Measurements from ENCODE around the gene IQGAP2.
"Not testable (repeated sequence)": the region's sequence is repeated elsewhere in the genome, so short reads cannot be mapped to it uniquely, and the experiment has no call there.

Gene IQGAP2

DNA sequence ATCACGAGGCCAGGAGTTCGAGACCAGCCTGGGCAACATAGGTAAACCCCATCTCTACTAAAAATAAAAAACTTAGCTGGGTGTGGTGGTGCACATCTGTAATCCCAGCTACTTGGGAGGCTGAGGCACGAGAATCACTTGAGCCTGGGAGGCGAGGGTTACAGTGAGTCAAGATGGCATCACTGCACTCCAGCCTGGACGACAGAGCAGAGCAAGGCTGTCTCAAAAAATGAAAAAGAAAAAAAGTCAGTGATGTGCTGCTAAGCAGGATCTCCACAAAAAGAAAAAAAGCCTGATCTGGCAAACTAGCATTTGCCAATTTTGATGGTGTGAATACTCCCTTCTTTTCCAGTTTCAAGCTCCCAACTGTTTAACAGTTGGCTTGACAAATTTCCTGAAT is 334.8 kb downstream of the IQGAP2 start:
- no peak for DNase-seq (ENCODE audit: low read depth in 1 of 2, low spot score in 1 of 2)

DNA sequence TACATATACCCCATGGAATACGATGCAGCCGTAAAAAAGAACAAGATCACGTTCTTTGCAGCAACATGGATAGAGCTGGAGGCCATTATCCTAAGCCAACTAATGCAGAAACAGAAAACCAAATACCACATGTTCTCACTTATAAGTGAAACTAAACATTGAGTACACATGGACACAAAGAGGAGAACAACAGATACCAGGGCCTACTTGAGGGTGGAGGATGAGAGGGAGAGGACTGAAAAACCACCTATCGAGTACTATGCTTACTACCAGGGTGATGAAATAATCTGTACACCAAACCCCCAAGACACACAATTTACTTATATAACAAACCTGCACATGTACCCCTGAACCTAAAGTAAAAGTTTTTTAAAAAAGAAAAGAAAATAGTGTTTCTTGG is 338.4 kb downstream of the IQGAP2 start:
- DNase-seq (ENCODE audit: low read depth in 1 of 2, low spot score in 1 of 2): not testable (repeated sequence)

DNA sequence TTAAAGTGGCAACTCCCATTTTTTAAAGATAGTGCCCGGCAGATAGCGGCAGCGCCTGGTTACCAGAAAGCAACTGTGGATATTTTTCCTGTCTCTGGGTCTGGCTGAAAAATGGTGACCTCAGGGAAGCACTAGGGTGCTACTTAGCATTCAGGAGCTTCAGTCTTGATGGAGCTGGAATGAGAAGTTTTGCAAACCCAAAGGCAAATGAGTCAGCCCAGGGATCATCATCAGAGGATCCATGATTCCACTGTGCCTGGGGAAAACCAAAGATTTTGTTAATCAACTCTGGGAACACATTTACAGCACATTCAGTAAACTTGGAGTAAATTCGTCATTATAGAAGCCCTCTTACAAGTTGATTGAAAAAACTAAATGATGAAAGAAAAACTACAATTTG is 339.5 kb downstream of the IQGAP2 start:
- DNase-seq (ENCODE audit: low read depth in 1 of 2, low spot score in 1 of 2): no peak

DNA sequence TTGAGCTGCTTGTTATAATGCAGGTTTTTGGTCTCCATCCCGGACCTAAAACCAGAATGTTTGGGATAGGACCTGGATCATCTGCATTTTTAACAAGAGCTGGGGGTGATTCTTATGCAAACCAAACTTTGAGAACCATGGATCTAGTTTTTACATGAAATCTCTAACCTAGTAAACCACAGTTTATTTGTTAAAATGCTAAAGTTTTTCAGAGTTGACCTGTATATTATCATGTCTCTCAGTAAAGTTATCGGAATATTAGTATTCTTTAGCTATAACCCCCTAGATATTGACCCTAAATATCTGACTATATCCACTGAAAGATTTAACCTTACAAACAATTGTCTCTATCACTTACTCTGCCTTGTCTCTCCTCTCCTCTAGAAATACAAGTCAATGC is 341.5 kb downstream of the IQGAP2 start:
- DNase-seq (ENCODE audit: low read depth in 1 of 2, low spot score in 1 of 2): no peak

DNA sequence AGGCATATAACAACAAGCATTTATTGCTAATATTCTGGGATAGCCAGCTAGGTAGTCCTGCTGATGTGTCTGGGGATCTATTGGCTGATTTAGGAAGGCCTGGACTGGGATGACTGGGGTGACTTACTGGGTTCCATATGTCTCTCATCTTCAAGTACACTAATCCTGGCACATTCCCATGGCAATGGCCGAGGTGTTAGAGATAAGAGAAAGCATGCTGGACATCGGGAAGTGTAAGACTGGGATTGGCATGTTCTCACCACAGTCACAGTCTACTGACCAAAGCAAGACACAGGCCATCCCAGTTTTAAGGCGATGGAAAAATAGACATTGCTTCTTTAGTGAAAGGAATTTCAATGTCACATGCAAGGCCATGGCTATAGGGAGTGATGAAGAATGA is 342.6 kb downstream of the IQGAP2 start:
- DNase-seq (ENCODE audit: low read depth in 1 of 2, low spot score in 1 of 2): no peak

DNA sequence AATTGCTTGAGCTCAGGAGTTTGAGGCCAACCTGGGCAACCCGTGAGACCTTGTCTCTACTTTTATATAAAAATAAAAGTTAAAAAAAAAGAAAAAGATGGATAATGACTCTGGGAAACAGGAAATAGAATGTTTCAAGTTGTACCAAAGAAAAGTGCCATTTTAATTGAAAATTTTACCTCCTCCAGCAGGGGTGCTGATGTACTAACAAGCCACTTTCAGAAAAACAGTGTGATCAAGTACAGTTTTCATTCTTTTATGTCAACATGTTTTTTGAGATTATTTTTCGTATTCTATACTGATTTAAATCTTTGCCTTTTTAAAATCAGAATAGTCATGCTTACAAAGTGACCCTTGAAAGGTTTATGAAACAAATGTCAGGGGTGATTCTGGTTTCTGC is 343.6 kb downstream of the IQGAP2 start:
- no peak for DNase-seq (ENCODE audit: low read depth in 1 of 2, low spot score in 1 of 2)

DNA sequence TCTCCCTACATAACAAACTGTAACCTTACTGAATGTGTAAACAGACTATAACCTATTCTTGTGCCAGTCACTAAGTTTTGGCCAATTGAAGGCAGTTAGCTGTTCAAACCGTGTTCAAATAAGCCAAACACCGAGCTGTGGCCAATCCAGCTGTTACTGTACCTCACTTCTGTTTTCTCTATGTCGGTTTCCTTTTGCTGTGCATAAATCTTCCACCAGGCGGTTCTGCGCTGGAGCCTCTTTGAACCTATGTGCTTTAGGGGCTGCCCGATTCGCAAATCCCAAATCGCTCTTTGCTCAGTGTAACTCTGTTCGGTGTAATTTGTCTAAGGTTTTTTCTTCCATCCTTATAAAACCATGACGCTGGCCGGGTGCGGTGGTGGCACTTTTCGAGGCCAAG is 344.6 kb downstream of the IQGAP2 start:
- DNase-seq (ENCODE audit: low read depth in 1 of 2, low spot score in 1 of 2): no peak

DNA sequence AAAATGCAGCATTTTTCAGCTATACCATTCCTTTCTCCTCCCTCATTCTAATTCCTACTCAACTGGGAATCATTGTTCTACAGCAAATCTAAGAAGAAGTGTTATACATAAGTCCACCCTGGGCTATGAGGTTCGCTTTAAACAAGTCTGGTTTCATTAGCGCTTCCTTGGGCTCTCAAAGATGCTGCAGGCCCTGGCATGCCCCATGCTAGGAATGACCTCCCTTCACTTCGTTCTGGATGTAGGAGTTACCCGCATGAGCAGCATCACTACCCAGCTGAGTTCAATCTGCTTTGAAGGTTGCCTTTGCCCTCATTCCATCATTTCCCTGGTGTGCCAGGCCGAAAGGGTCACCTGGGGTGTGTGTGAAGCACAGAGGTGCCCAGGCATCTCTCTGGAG is 348.2 kb downstream of the IQGAP2 start:
- DNase-seq (ENCODE audit: low read depth in 1 of 2, low spot score in 1 of 2): no peak

DNA sequence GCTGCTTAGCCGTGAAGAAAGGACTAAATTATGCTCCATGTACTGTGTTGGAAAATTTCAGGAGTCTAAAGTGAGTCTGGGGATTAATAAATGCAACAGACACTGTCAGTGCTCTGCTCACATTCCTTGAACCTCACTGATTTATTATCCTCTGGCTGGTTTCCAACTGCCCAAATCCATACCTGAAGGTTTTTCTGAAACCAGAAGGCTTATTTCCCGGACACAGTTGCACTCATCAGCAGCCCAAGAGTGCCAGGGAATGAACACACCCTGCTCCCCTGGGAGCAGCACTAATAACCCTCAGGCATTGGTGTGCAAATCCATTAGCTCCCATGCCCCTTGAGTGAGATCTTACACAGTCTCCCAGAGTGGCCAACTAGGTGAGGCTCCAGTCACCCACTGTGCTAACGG is 351.6 kb downstream of the IQGAP2 start:
- no peak for DNase-seq (ENCODE audit: low read depth in 1 of 2, low spot score in 1 of 2)

DNA sequence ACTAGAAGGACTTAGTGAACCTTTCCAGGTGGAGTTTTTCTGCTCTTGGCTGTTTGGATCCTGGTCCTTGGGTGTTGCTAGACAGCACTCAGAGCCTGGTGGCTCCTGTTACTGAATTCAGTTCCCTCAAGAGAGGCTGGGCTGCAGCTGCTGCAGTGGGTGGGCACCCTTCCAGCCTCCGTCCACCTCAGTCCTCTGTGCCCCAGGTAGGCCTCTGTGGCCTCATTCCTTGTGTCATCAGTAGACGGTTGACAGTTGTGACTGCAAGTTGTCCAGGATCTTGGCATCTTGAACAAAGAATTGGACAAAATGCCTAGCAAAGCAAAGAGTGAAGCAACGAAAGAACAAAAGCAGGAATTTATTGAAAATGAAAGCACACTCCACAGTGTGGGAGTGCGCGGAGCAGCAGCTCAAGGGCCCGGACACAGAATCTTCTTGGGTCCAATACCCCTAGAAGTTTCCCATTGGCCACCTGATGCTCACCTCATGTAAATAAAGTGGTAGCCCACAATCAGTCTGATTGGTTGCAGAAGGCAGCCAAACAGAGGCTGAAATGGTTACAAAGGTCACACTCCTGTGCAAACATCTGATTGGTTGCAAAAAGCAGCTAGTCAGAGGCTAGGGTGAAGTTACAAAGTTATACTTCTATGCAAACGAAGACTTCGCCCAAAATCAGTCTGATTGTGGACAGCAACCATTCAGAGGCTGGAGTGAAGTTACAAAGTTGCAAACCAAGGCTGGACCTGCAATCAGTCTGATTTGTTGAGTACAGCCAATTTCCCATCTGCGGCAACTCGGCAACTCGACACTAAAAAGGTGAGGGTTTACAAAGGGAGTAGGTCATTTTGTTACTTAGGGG is 352.9 kb downstream of the IQGAP2 start:
- no peak for DNase-seq (ENCODE audit: low read depth in 1 of 2, low spot score in 1 of 2)

DNA sequence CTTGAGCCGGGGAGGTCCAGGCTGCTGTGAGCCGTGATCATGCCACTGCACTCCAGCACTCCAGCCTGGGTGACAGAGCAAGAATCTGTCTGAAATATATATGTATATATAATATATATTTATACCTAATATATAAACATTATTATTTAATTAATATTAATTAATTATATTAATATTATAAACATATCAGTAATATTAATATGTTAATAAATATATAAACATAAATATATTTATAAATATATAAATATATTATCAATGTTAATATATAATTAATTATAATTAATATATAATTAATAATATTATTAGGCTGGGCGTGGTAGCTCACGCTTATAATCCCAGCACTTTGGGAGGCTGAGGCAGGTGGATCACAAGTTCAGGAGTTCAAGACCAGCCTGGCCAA is 354.0 kb downstream of the IQGAP2 start:
- DNase-seq (ENCODE audit: low read depth in 1 of 2, low spot score in 1 of 2): no peak
